PC-9 (cell line): Measurements from ENCODE around the gene PRKG1. TPM values are rescaled to one million over a fixed set of nuclear protein-coding genes. Genes with fewer than 3 reads are reported as not detected.

Source experiments
- BruUV-seq: library from RNA; stranded (reverse); fragments of 400-500 nt; replicated peaks from 2 replicates; lab custom pipeline; 2021; lab: Mats Ljungman, UMichigan
- CTCF ChIA-PET: fragments of 300-600 bp; sonication (Branson Sonifier 250); formaldehyde crosslinking; loops from one replicate; lab custom pipeline; 2022; ENCODE audit warnings: antibody characterized with exemption; lab: Charles Lee
- POLR2A ChIA-PET: fragments of 300-600 bp; sonication (Branson Sonifier 250); formaldehyde crosslinking; loops from one replicate; lab custom pipeline; 2022; ENCODE audit warnings: antibody characterized with exemption; ENCODE audit not compliant: unreplicated experiment; lab: Charles Lee
- DNase-seq, 2 experiments: peaks; one replicate each; pipeline versions ENCODE4 v3.0.0 to v3.0.0-alpha.2; 2015 to 2022; ENCODE audit warnings: mixed read lengths in 1 of 2
- H2AFZ ChIP-seq: fragments of 200-600 bp; sonication (generic); 2 replicates; pipeline ENCODE4 v1.8.1; 2017; ENCODE audit warnings: antibody characterized with exemption
- H3F3A ChIP-seq: fragments of 200-600 bp; sonication (generic); 2 replicates; pipeline ENCODE4 v1.8.1; 2017; ENCODE audit warnings: antibody characterized with exemption, mild to moderate bottlenecking, low read depth; ENCODE audit not compliant: insufficient read depth
- H3K27ac ChIP-seq: fragments of 200-600 bp; sonication (generic); 2 replicates; pipeline ENCODE4 v1.6.1; 2016; ENCODE audit warnings: mixed run types
- H3K27me3 ChIP-seq: fragments of 200-600 bp; sonication (generic); 2 replicates; pipeline ENCODE4 v1.6.1; 2016; ENCODE audit warnings: low read depth, mixed run types; ENCODE audit not compliant: insufficient read depth
- H3K36me3 ChIP-seq: fragments of 200-600 bp; sonication (generic); 2 replicates; pipeline ENCODE4 v1.6.1; 2016; ENCODE audit warnings: low read depth, mixed run types
- H3K4me1 ChIP-seq: fragments of 200-600 bp; sonication (generic); replicated peaks from 2 replicates; pipeline ENCODE4 v1.6.1; 2016; ENCODE audit warnings: mixed run types; ENCODE audit not compliant: insufficient read depth
- H3K4me2 ChIP-seq: fragments of 200-600 bp; sonication (generic); 2 replicates; pipeline ENCODE4 v1.6.1; 2017; ENCODE audit warnings: mixed run types
- H3K4me3 ChIP-seq: fragments of 200-600 bp; sonication (generic); 2 replicates; pipeline ENCODE4 v1.6.1; 2016; ENCODE audit warnings: mixed run types
- H3K79me2 ChIP-seq: fragments of 200-600 bp; sonication (generic); 2 replicates; pipeline ENCODE4 v1.6.1; 2017; ENCODE audit warnings: low read depth, mixed run types
- H3K9me2 ChIP-seq: fragments of 200-600 bp; sonication (generic); 2 replicates; pipeline ENCODE4 v1.8.1; 2017; ENCODE audit warnings: mild to moderate bottlenecking; ENCODE audit not compliant: insufficient read depth
- H3K9me3 ChIP-seq: fragments of 200-600 bp; sonication (generic); 2 replicates; pipeline ENCODE4 v1.8.1; 2016; ENCODE audit warnings: low read depth; ENCODE audit not compliant: insufficient read depth
- H4K20me1 ChIP-seq: fragments of 200-600 bp; sonication (generic); 2 replicates; pipeline ENCODE4 v1.8.1; 2017; ENCODE audit not compliant: insufficient read depth
- CTCF ChIP-seq: fragments of 200-600 bp; sonication (generic); conservative IDR thresholded peaks from 2 replicates; pipeline ENCODE4 v1.6.1; 2017; ENCODE audit warnings: mixed run types, antibody characterized with exemption, mild to moderate bottlenecking, moderate library complexity
- EZH2 ChIP-seq: fragments of 200-600 bp; sonication (generic); IDR thresholded peaks from 2 replicates; pipeline ENCODE4 v1.8.0; 2017; ENCODE audit warnings: antibody characterized with exemption, low read depth
- intact Hi-C: fragments of 100-400 bp; cut with micrococcal nuclease; formaldehyde crosslinking; loops from one replicate; pipeline ENCODE4 v1.10.0; 2022; ENCODE audit not compliant: unreplicated experiment
- total RNA-seq: library from RNA; stranded (reverse); gene quantifications from 2 replicates; pipeline ENCODE4 v1.2.3, GENCODE V29; 2021

PRKG1 gene
- total RNA-seq, 1 experiment from 2014 or later: 0.70 TPM

- H3K9me3 ChIP-seq: no peaks in the 10 kb centered on the region
- no peaks in the 10 kb centered on the region for H3K4me1 ChIP-seq
- H3K27ac ChIP-seq: no peak overlapping the region
- POLR2A ChIA-PET: no interaction called here
- no peaks in the 10 kb centered on the region for H3K79me2 ChIP-seq
- BruUV-seq: no TSS peak
- no peaks in the 10 kb centered on the region for H3F3A ChIP-seq
- no peak overlapping the region for H3K4me2 ChIP-seq
- TF ChIP-seq CTCF (no peak), EZH2 (no peak)
- CTCF ChIA-PET: no interaction called here
- intact Hi-C loops: no loop called here
- DNase-seq: no peak
- no peaks in the 10 kb centered on the region for H4K20me1 ChIP-seq
- no peaks in the 10 kb centered on the region for H3K36me3 ChIP-seq
- no peaks in the 10 kb centered on the region for H3K9me2 ChIP-seq
- no peak overlapping the region for H3K4me3 ChIP-seq
- H3K27me3 ChIP-seq: no peaks in the 10 kb centered on the region
- no peak overlapping the region for H2AFZ ChIP-seq
Observed at GRCh38 chr10:51981731-51982130, 907.4 kb downstream of the PRKG1 start.

- H2AFZ ChIP-seq: no peak overlapping the region
- no peak for DNase-seq
- BruUV-seq: no TSS peak
- intact Hi-C loops: no loop called here
- no peak overlapping the region for H3K27ac ChIP-seq
- H3K9me3 ChIP-seq: no peaks in the 10 kb centered on the region
- H3F3A ChIP-seq: no peaks in the 10 kb centered on the region
- no peaks in the 10 kb centered on the region for H4K20me1 ChIP-seq
- ChIA-PET POLR2A (no interaction called here), CTCF (no interaction called here)
- H3K36me3 ChIP-seq: no peaks in the 10 kb centered on the region
- no peaks in the 10 kb centered on the region for H3K4me1 ChIP-seq
- H3K4me2 ChIP-seq: no peak overlapping the region
- no peak for TF ChIP-seq EZH2
- no peak for TF ChIP-seq CTCF
- no peak overlapping the region for H3K4me3 ChIP-seq
- no peaks in the 10 kb centered on the region for H3K27me3 ChIP-seq
- no peaks in the 10 kb centered on the region for H3K9me2 ChIP-seq
- H3K79me2 ChIP-seq: no peaks in the 10 kb centered on the region
Observed at GRCh38 chr10:51983481-51983880, 909.2 kb downstream of the PRKG1 start.

GRCh38 chr10:51985336-51985735 lies 911.0 kb downstream of the PRKG1 start:
- Histone ChIP-seq H3K27me3 (no peaks in the 10 kb centered on the region), H3K36me3 (no peaks in the 10 kb centered on the region), H4K20me1 (no peaks in the 10 kb centered on the region), H3K4me2 (no peak overlapping the region), H3K4me3 (no peak overlapping the region), H3K4me1 (no peaks in the 10 kb centered on the region), H2AFZ (no peak overlapping the region), H3K9me3 (no peaks in the 10 kb centered on the region), H3K9me2 (no peaks in the 10 kb centered on the region), H3K27ac (no peak overlapping the region), H3F3A (no peaks in the 10 kb centered on the region), H3K79me2 (no peaks in the 10 kb centered on the region)
- no peak for DNase-seq
- BruUV-seq: no TSS peak
- ChIA-PET CTCF (no interaction called here), POLR2A (no interaction called here)
- TF ChIP-seq CTCF (no peak), EZH2 (no peak)
- intact Hi-C loops: no loop called here
